GM10248 (cell line): ENCODE results near the gene EMC9.

ENCODE experiments used
- CTCF ChIA-PET: fragments of 300-600 bp; sonication (Branson Sonifier 250); formaldehyde crosslinking; extraction: SDS; loops from one replicate; lab custom pipeline; 2021; ENCODE audit warnings: antibody characterized with exemption; lab: Yijun Ruan, JAX
- POLR2A ChIA-PET: fragments of 350-650 bp; sonication (Branson Sonifier 250); formaldehyde crosslinking; extraction: SDS; loops from one replicate; lab custom pipeline; 2020; ENCODE audit warnings: antibody characterized with exemption; lab: Yijun Ruan, JAX
- DNase-seq: peaks from one replicate; pipeline ENCODE4 v3.0.0; 2012; ENCODE audit errors: extremely low spot score
- CTCF ChIP-seq: IDR thresholded peaks from 2 replicates; pipeline ENCODE4 v1.5.1; 2012; ENCODE audit warnings: mild to moderate bottlenecking, low read depth; ENCODE audit errors: extremely low read depth, missing control alignments, control extremely low read depth

The EMC9 gene

GRCh38 chr14:24145219-24145618 is 3.8 kb upstream of the EMC9 start:
- no peak for TF ChIP-seq CTCF
- DNase-seq = no peak
- ChIA-PET CTCF (interaction anchor here (1.5 to 12.0 kb wide), 6 partner anchors 9 to 87 kb away, joined by 3 to 154 read pairs (median 20); partner anchors contain the start of genes DCAF11, IRF9, NRL and PSME1), POLR2A (interaction anchor here (2.1 to 3.2 kb wide), 2 partner anchors 9 to 31 kb away, joined by 14 to 20 read pairs; partner anchors contain the start of genes DCAF11, NRL and PSME1)

GRCh38 chr14:24144451-24144850 is 3.1 kb upstream of the EMC9 start:
- CTCF ChIA-PET = interaction anchor here (1.5 to 12.0 kb wide), 3 partner anchors 18 to 36 kb away, joined by 5 to 154 read pairs (median 7); partner anchors contain the start of genes DCAF11, IRF9 and NRL
- DNase-seq = no peak
- no peak for TF ChIP-seq CTCF
- POLR2A ChIA-PET = interaction anchor here (1.1 kb wide), 1 partner anchor 9 kb away, joined by 5 read pairs; the partner anchor contains the start of gene PSME1

- no peak for TF ChIP-seq CTCF
- POLR2A ChIA-PET = interaction anchor here (1.1 kb wide), 1 partner anchor 8 kb away, joined by 5 read pairs; the partner anchor contains the start of gene PSME1
Measured at GRCh38 chr14:24143511-24143910, 2.1 kb upstream of the EMC9 start.

DNA sequence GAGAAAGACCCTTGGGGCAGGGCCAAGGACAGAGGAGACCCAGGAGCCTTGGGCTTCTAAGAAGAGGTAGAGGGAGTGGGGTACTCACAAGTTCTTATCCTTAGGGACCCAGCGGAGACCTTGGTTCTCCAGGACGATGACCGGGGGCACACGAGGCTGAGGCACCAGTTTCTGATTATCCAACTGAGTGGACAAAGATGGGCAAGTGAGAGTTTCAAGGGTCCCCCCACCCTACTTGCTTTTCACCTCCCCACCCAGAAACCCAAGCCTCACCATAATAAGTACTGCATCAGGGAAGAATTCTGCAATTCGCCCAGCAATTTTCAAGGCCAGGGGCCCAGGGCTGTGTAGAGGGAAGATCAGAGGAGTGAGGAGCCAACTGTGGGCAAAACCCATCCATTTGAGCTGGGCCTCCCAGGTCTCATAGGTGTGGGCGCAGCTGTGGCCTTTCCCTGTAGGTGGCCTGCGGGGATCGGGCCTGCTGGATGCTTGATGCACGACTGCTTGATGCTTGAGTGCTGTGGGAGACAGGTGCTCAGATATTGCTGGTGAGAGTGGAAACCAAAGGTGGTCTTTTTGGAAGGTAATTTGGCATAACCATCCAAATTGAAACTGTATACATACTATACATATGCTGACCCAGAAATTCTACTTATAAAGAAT is 2.0 kb downstream of the EMC9 start:
- TF ChIP-seq CTCF = no peak
- POLR2A ChIA-PET = interaction anchor here (1.7 to 2.0 kb wide), 2 partner anchors 11 to 24 kb away, joined by 4 to 7 read pairs; partner anchors contain the start of genes DCAF11 and NRL
- CTCF ChIA-PET = interaction anchor here (1.0 to 3.7 kb wide), 5 partner anchors 14 to 81 kb away, joined by 3 to 18 read pairs (median 4); partner anchors contain the start of genes DCAF11, IRF9 and NRL
- DNase-seq = no peak

More at GRCh38 chr14:24143511-24143910, 2.1 kb upstream of the EMC9 start:
- no peak for DNase-seq
- CTCF ChIA-PET = interaction anchor here (0.9 to 12.0 kb wide), 8 partner anchors 10 to 36 kb away, joined by 3 to 154 read pairs (median 3); partner anchors contain the start of genes DCAF11, IRF9 and NRL

DNA sequence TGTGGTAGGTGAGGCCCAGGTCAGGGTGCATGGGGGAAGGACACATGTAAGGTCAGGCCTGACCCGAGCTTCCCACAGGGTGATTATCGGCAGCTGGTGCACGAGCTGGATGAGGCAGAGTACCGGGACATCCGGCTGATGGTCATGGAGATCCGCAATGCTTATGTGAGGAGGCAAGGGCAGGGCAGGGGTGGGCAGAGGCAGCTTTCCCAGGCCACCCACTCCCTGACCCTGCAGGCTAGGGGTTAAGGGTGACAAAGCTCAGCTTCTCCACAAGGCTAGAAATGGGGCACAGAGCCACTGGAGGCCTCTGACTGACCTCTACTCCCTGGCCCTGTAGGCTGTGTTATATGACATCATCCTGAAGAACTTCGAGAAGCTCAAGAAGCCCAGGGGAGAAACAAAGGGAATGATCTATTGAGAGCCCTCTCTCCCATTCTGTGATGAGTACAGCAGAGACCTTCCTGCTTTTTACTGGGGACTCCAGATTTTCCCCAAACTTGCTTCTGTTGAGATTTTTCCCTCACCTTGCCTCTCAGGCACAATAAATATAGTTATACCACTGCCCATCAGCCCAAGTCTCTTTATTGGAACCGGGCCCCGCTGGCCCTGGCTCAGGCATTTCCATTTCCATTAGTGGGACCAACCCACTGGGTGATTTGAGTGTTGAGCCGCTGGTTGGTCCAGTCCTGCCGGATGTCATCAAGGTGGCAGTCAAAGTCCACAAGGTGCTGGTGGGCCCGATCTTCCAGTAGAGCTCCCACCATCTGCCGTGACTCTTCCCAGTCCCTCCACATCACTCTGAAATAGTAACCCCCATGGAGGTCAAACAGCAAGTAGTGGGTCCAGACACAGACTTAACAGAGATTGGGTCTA is 2.8 kb downstream of the EMC9 start:
- no peak for TF ChIP-seq CTCF
- no peak for DNase-seq
- ChIA-PET CTCF (interaction anchor here (0.9 to 3.7 kb wide), 8 partner anchors 8 to 80 kb away, joined by 3 to 18 read pairs (median 4); partner anchors contain the start of genes DCAF11, IRF9, NRL and PSME2), POLR2A (interaction anchor here (0.6 to 2.0 kb wide), 3 partner anchors 12 to 32 kb away, joined by 3 to 7 read pairs (median 4); partner anchors contain the start of genes DCAF11 and NRL)
